Activated CD8-positive, alpha-beta memory T cell treated with anti-CD3 and anti-CD28 coated beads for 36 hours (primary cell): ENCODE results near the gene GATA2. TPM values are rescaled to one million over a fixed set of nuclear protein-coding genes. Genes with fewer than 3 reads are reported as not detected.

Experiments used
- CTCF ChIA-PET: fragments of 350-600 bp; sonication (Branson Sonifier 250); formaldehyde crosslinking; loops from one replicate; lab custom pipeline; 2021; ENCODE audit warnings: antibody characterized with exemption; lab: Charles Lee
- POLR2A ChIA-PET: fragments of 350-600 bp; sonication (Branson Sonifier 250); formaldehyde crosslinking; loops from one replicate; lab custom pipeline; 2021; ENCODE audit warnings: antibody characterized with exemption; lab: Charles Lee
- total RNA-seq, 2 experiments: library from RNA; stranded (reverse); gene quantifications; one replicate each; pipeline ENCODE4 v1.2.3, GENCODE V29; 2021

Gene GATA2
- under 1 TPM; 0.08 to 0.13 TPM for total RNA-seq

DNA sequence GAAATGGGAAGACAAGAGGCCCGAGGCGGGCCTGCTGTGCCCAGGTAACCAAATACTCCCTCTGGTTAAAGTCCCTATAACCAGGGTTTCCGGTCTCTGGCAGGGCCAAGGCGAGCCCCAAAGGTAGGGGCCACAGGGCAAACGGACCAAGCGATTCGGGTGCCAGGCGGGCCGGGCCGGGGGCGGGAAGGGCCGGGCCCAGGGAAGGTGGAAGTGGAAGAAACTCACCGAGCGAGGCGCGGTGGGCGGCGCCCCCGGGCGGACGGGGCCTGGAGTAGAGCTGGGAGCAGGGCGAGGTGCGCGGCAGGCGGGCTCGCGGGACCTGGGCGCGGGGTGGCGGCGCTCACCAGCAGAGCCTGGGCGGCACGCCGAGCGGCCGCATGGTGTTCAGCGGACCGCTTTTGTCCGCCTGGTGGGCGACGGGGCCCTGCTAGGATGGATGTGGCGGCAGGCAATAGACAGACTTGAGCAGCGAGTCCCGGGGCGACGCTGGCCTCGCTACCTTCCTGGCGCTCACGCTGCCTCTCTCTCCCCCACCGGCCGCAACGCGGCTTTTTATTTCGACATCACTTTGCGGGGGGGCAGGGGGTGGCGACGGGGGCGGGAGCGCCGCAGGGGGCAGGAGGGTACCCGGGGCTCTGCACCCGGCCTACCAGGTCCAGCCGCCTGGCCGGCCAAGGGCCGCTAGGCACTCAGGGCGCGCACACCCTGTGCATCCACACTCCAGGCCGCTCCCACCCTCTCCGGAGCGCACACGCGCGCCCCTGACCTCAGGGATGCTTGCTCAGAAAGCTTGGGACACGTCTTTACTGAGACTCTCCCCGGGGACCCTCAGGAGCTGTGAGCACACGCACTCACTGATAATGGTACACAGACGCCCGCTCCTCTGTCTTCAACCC is at the start of gene GATA2:
Gene GATA2, minus strand, starts transcription at position 531 of the 899 bp plus-strand sequence. CDS start 6,170 bp downstream, outside the sequence.
- POLR2A ChIA-PET, result no interaction called here
- CTCF ChIA-PET, result interaction anchor here (0.9 kb wide), 1 partner anchor 67 kb away, joined by 3 read pairs; no protein-coding TSS in a partner anchor

DNA sequence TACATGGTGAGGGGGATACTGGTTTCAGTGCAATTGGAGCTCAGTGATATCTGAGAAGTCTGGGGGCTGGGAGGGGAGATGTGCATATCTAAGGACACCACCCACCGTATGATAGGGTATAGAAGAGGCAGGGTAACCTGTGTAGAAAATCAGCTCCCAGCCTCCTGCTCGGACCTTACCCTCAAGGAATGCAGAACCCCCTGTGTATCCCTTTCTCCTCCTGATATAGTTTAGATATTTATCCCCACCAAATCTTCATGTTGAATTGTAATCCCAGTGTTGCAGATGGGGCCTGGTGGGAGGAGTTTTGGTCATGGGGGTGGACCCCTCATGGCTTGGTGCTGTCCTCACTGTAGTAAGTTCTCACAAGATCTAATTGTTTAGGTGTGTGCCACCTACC is 48.2 kb upstream of the GATA2 start:
- CTCF ChIA-PET, result no interaction called here
- POLR2A ChIA-PET, result no interaction called here

DNA sequence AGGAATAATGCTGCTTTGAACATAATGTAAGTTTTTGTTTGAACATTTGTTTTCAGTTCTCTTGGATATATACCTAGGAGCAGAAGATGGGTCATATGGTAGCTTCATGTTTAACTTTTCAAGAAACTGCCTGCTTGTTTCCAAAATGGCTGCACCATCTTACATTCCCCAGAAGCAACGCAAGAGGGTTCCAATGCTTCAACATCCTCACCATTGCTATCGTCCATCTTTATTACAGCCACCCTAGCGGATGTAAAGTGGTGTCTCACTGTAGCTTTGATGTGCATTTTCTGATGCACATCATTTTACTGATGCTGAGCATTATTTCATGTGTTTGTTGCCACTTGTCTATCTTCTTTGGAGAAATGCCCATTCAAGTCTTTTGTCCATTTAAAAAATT is 46.4 kb upstream of the GATA2 start:
- CTCF ChIA-PET, result no interaction called here
- POLR2A ChIA-PET, result no interaction called here

DNA sequence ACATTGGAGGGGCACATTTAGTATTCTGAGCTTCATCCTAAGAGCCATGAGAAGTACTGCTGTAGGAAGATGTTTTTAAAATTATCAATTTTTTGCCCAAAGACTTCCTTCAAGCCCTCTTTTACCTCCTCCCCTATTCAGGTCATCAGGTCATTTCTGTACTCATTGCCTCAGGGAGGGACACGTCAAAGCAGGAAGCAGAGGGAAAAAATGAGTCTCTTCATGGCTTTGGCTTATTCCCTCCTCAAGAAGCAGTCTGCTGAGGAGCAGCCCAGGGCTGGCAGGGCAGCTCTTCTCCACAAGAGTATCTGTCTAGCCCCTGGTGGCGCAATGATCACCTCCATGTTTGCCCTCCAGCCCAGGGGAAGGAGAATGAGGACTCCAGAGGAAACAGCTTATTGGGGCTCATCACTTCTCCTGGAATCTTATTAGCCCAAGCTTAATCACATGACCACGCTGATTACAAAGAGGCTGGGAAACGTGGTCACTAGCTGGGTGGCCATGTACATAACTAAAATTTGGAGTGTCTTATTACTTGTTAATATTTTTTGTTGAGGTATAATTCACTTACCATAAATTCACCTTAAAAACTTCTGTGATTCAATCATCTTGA is 44.2 kb upstream of the GATA2 start:
- POLR2A ChIA-PET, result no interaction called here
- CTCF ChIA-PET, result no interaction called here

DNA sequence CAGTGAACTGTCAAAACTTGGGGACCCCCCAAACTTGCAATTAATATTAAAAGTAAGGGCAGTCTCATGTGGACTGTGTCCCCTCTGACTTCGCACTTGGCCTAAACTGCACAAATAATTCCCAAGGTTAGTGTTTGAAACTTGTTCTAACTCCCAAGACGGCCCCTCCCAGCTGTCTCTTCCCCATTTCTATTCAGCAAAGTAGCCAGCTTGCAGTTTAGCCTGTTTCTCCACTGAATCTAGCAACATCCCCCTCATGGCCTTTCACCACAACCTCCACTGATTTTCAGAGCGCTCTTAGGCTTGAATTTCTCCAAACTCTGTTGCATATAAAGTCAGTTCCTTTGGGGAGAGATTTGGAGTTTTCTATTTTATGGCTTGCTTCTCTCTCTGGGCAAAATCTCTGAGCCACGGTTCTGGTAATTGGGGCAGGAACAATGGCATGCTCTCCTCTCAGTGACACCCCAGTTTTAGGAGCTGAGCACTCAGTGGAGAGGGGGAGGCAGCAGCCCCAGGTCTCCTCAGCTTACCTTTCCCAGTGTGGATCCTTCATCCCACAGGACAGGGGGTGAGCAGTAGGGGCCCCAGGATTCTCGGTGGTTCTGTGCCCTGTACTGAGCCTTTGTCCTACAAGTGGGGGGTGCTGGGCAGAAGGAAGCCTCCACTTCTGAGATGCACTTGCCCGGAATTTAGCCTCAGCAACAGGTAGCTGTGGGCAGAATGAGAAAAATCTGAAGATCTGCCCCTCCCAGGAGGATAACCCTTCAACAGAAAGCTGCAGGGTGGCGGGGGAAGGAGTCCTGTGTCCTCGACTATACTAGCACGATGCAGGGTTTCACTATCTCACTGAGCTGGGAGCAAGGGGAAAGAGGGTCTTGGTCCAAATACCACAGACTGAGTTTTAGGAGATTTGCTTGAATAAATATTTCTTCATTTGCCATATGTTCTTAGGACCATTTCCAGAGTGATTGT is 39.3 kb upstream of the GATA2 start:
- POLR2A ChIA-PET, result no interaction called here
- CTCF ChIA-PET, result no interaction called here

DNA sequence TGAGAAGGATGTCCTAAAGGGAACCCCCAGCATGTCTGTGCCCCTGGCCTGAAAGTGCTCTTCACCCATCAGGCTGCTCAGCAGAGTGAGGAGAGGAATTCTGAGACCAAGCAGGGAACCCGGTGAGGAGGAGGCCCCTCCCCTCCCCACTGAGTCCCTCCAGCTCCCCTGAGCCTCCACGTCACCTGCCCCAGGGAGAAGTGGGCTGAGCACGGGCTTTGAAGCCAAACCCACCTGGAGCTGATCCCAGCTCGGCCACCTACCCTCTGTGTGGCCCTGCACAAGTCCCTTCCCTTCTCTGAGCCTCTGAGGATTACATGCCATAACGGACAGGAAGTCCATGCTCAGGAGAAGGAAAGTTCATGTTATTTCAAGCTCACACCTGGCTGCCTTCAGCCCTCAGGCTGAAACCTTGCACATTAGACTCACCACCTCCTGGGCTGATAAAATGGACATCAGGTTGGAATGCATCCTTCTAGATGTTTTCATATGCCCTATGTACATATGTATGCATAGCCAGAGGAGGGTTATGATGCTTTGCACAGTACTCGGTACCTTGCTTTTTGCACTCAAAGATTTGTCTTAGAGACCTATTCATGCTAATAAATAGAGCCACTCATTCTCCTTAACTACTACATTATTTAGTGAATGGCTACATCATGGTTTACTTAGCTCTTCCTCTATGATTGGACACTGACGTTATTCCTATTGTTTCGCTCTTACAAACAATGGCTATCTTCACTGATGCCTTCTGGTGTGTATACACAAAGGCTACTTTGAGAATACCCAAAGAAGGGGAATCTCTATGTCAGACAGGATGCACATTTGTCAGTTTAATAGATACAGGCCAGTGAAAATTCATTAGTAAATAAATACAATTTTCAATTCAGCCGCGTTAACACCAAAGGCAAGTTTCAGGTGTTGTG is 31.6 kb upstream of the GATA2 start:
- ChIA-PET CTCF (no interaction called here), POLR2A (no interaction called here)

DNA sequence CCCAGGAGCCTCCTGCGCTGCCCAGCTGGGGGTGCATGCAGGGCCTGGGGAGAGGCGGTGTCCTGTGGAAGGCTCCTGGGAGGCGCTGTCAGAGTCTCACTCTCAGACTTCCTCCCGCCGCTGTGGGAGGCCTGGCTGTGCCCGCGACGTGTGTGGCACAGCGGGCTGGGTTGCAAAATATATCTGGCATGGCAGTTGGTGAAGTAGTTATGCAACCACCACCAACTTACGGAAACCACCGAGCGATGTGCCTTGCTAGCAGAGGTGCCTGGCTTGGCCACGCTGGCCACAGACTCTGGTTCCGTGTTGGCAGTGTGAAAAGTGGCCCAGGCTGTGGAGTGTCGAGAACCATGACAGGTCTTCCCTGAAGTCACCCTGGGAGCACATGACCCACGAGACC is 30.6 kb upstream of the GATA2 start:
- POLR2A ChIA-PET, result no interaction called here
- CTCF ChIA-PET, result no interaction called here

DNA sequence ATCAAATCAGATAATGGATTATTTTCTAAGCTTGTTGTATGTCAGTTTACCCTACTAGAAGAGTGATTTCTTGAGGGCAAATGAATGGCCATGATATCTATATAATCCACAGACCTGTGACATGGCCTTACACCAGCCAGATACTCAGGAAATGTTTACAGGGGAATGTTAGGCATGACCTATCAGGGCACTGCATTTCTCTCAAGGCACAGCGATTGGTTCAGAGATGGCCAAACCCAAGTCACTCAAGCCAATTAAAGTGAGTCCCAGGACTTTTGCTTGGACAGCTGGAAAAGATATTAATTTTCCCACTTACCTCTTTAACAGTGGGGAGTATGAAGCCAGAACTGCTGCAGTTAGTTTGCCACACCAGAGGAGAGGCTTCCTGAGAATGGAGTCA is 28.7 kb upstream of the GATA2 start:
- POLR2A ChIA-PET, result no interaction called here
- CTCF ChIA-PET, result no interaction called here

DNA sequence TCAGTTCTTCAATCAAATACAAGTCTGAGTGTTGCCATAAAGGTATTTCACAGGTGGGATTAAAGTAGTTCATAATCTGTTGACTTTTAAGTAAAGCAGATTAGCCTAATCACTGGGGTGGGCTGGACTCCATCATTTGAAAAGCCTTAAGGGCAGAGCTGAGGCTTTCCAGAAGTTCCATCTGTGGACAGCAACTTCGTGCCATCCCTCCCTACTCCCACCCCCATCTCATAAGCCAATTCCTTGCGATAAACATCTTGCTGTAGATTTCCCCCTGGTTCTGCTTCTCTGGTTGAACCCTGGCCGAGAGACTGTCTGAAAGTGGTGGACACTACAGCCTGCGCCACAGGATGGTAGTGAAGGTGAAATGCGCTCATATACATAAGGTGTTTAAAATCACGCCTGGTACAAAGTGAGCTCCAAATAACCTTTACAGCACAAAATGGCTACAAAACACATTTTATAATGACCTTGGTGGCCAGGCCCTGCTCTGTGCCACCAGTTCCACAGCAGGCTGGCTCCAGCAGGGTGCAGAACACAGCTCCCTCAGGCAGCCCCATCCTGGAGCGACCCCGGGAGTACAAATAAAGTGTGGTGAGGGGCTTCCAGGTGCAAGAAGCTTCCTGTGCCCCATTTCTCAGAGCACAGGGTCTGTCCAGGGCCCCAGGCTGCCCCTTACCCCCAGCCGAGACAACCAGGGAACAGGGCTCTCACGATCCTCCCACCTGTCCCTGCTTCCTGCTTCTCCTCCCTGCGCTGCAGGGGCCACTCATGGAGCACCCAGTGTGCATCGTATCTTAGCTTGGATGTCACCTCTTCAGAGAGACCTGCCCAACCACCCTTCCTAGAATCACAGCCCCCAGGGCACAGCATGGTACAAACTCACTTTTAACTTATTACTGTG is 25.8 kb upstream of the GATA2 start:
- CTCF ChIA-PET, result interaction anchor here (0.6 kb wide), 1 partner anchor 10 kb away, joined by 3 read pairs; no protein-coding TSS in a partner anchor
- POLR2A ChIA-PET, result no interaction called here

DNA sequence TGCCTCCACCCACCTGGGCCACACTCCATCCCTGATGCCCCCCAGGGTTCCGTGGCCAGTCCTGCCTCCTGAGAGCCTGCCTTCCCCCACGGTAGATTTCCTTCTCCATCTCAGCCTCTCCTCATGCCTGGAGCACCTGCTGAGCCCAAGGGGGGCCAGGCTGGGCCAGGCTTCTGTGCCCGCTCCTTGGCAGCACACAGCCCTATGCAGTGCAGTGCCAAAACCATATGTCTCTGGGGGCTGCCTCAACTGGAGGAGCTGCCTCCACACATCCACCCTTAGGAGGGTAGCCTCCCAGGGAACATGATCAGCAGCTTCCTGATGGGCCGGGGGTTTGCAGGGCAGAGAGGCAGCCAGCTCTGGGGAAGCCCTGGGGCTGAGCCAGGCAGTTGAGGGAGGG is 24.6 kb upstream of the GATA2 start:
- POLR2A ChIA-PET, result no interaction called here
- CTCF ChIA-PET, result no interaction called here

DNA sequence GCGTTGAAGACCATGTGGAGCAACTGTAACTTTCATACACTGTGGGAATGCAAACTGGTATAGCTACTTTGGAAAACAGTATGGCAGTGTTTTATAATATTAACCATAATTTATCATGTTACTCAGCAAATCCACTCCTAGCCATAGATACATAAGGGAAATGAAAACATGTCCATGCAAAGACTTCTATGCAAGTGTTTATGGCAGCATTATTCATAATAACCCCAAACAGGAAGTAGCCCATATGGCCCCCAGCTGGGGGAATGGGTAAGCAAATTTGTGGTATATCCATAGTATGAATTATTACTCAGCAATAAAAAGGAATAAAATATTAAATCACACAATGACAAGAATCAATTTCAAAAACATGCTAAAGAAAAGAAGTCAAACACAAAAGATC is 23.0 kb upstream of the GATA2 start:
- ChIA-PET POLR2A (no interaction called here), CTCF (no interaction called here)

DNA sequence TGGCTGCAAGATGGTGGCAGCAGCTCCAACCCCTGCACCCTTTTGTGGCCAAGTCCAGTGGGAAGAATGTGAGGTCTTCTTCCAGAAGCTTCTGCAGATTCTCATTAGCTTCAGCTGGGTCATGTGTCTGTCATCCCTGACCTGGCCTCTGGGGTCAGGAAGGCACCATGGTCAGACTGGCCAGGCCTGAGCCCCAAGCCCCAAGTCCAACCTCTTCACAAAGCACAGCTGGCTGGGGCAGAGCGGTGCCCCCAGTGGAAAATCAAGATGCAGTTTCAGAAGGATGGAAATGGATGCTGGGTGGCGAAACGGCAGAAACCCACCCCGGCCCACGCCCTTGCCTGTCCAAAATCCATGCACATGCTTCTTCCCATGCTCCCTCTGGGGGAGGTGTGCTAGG is 15.9 kb upstream of the GATA2 start:
- CTCF ChIA-PET, result no interaction called here
- POLR2A ChIA-PET, result no interaction called here

DNA sequence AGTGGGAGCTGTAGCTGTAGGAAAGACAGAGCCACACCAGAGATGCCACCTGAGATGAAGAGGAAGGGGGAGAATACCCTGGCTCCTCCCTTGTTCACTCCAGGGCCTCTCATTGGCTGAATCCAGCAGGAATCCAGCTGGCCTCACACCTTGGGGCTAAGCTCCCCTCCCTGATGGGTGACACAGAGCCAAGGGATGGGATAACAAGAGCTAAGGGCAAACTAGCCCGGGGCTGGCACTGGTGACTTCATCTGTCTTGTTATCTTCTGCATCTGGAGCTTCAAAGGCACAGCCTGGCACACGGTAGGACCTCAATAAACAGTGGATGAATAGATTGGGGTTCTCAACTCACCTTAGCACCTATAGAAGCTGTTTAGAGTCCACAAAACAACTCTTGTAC is 13.8 kb upstream of the GATA2 start:
- CTCF ChIA-PET, result interaction anchor here (1.4 to 1.9 kb wide), 2 partner anchors 9 to 81 kb away, joined by 3 to 6 read pairs; no protein-coding TSS in a partner anchor
- POLR2A ChIA-PET, result no interaction called here

DNA sequence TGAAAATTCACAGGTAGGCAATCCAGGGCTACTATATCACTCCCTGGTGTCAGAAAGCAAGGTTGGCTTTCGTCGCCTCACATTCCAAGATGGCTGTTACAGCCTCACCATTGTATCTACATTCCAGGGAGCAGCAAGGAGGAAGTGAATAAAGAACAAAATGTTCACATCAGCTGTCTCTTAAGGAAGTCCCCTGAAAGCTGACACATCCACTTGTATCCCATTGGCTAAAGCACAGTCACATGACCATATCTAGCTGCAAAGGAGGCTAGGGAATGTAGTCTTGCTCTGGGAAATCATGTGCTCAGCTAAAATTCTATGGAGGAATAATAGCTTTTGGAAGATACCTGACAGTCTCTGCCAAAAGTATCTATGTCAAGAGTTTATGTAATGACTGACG is 12.8 kb upstream of the GATA2 start:
- ChIA-PET POLR2A (no interaction called here), CTCF (interaction anchor here (1.1 to 1.9 kb wide), 3 partner anchors 8 to 80 kb away, joined by 3 to 6 read pairs (median 3); no protein-coding TSS in a partner anchor)

DNA sequence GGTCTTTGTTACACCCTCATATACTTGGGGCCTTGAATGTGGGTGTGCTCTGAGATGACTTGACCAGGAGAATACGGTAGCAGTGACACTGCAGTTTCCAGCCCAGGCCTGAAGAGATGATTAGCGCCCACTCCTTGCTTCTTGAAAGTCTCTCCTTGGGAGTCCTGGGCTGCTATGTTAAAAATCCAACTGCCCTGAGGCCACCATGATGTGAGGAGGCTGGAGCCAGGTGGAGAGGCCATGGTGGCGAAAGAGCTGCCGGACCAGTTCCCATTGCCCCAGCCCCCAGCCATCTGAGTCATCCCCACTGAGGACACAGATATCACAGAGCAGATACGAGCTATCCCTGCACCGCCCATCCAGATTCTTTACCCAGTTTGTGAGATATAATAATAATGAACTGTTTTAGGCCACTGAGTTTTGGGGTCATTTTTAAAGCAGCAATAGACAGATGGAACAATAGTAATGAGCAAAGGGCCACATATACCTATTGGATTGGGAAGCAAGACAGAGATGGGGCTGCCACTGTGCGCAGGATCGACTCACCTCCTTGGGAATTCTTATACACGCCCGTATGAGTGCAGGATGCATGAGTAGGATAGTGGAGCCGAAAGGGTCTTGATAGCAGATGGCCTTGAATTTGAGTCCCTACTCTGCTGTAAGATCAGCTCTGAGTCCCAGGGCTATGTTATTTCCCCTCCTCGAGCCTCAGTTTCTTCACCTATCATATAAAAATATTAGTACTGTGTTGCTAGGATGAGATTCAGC is 12.1 kb upstream of the GATA2 start:
- CTCF ChIA-PET, result interaction anchor here (1.1 to 1.9 kb wide), 3 partner anchors 7 to 79 kb away, joined by 3 to 6 read pairs (median 3); no protein-coding TSS in a partner anchor
- POLR2A ChIA-PET, result no interaction called here

DNA sequence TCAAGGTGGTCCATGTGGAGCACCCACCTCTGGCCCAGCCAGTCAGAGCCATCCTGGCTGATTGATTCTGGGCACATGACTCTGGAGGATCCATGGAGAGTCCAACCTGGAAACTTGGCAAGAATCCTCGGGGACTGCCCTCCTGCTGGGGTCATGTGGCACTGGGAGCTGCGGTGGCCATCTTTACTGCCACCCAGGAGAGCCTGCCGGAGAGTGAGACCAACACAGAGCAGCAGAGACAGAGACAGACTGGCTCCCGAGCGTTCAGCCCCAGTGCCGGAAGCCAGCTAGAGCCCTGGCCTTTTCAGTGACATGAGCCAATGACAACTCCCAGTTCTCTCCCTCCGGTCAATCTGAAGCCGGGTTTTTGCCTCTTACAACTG is 11.5 kb upstream of the GATA2 start:
- ChIA-PET POLR2A (no interaction called here), CTCF (no interaction called here)
